Neural crest cell (in vitro differentiated cells): ENCODE measurements around the gene ZNF302. TPM values are rescaled to one million over a fixed set of nuclear protein-coding genes. Genes with fewer than 3 reads are reported as not detected.

Experiments used
- DNase-seq: peaks from one replicate; pipeline ENCODE4 v3.0.0; 2021; ENCODE audit warnings: low read depth, mixed read lengths, low spot score
- H3K27ac Mint-ChIP-seq: one replicate; pipeline ENCODE4 v1.8.0; 2021; ENCODE audit warnings: mild to moderate bottlenecking, mixed read lengths; ENCODE audit not compliant: unreplicated experiment
- H3K27me3 Mint-ChIP-seq: 2 replicates; pipeline ENCODE4 v1.8.0; 2021; ENCODE audit warnings: low read depth, mild to moderate bottlenecking, mixed read lengths
- H3K36me3 Mint-ChIP-seq: 2 replicates; pipeline ENCODE4 v1.8.0; 2021; ENCODE audit warnings: low read depth, mild to moderate bottlenecking, mixed read lengths
- H3K4me1 Mint-ChIP-seq: 2 replicates; pipeline ENCODE4 v1.8.0; 2021; ENCODE audit warnings: mixed read lengths
- H3K4me3 Mint-ChIP-seq: one replicate; pipeline ENCODE4 v1.8.0; 2021; ENCODE audit warnings: mild to moderate bottlenecking, mixed read lengths
- H3K9me3 Mint-ChIP-seq: 2 replicates; pipeline ENCODE4 v1.8.0; 2021; ENCODE audit warnings: mixed read lengths
- CTCF ChIP-seq: fragments of 200-600 bp; sonication (generic); conservative IDR thresholded peaks from 2 replicates; pipeline ENCODE4 v1.5.0; 2021; ENCODE audit warnings: antibody characterized with exemption, mild to moderate bottlenecking
- total RNA-seq: library from RNA; stranded (reverse); gene quantifications from 2 replicates; pipeline ENCODE4 v1.2.1, GENCODE V29; 2021

Gene ZNF302
- total RNA-seq, 1 donor from 2014 or later, result 37.0 TPM

- Mint-ChIP-seq H3K4me1 (no peaks in the 10 kb centered on the region), H3K9me3 (peaks cover 28% of the 10 kb centered on the region), H3K27ac (no peak overlapping the region), H3K4me3 (no peak overlapping the region), H3K36me3 (peaks cover 13% of the 10 kb centered on the region), H3K27me3 (peaks cover 28% of the 10 kb centered on the region)
- no peak for DNase-seq
- TF ChIP-seq CTCF, result no peak
These were observed 35.8 kb downstream of the ZNF302 start for GRCh38 chr19:34713262-34713637.

- Mint-ChIP-seq H3K27me3 (peaks cover 35% of the 10 kb centered on the region), H3K4me3 (no peak overlapping the region), H3K4me1 (no peaks in the 10 kb centered on the region), H3K9me3 (peaks cover 30% of the 10 kb centered on the region), H3K36me3 (peaks cover 16% of the 10 kb centered on the region), H3K27ac (no peak overlapping the region)
- TF ChIP-seq CTCF, result no peak
- DNase-seq, result no peak
These were observed 37.9 kb downstream of the ZNF302 start for GRCh38 chr19:34715357-34715756.

- no peak for DNase-seq
- Mint-ChIP-seq H3K4me1 (no peaks in the 10 kb centered on the region), H3K36me3 (peaks cover 5% of the 10 kb centered on the region), H3K27me3 (peaks cover 79% of the 10 kb centered on the region), H3K9me3 (peaks cover 8% of the 10 kb centered on the region), H3K4me3 (no peak overlapping the region), H3K27ac (no peak overlapping the region)
- no peak for TF ChIP-seq CTCF
These were observed 44.9 kb downstream of the ZNF302 start for GRCh38 chr19:34722353-34722752.

- no peak for DNase-seq
- no peak overlapping the region for H3K27ac Mint-ChIP-seq
- H3K9me3 Mint-ChIP-seq, result no peaks in the 10 kb centered on the region
- H3K36me3 Mint-ChIP-seq, result peaks cover 2% of the 10 kb centered on the region
- peaks cover 64% of the 10 kb centered on the region for H3K27me3 Mint-ChIP-seq
- no peak for TF ChIP-seq CTCF
- H3K4me1 Mint-ChIP-seq, result no peaks in the 10 kb centered on the region
- H3K4me3 Mint-ChIP-seq, result no peak overlapping the region
These were observed 47.9 kb downstream of the ZNF302 start for GRCh38 chr19:34725400-34725799.

GRCh38 chr19:34731019-34731829 lies 53.7 kb downstream of the ZNF302 start:
- peaks cover 22% of the 10 kb centered on the region for H3K4me1 Mint-ChIP-seq
- H3K9me3 Mint-ChIP-seq, result no peaks in the 10 kb centered on the region
- DNase-seq, result no peak
- peaks cover 13% of the 10 kb centered on the region for H3K27me3 Mint-ChIP-seq
- H3K4me3 Mint-ChIP-seq, result peak overlapping the region; percentile 69
- H3K36me3 Mint-ChIP-seq, result peaks cover 9% of the 10 kb centered on the region
- H3K27ac Mint-ChIP-seq, result no peak overlapping the region
- TF ChIP-seq CTCF, result no peak
